HAP-1 (cell line): ENCODE data around the gene GYS2.

Experiments
- DNase-seq, 2 experiments: peaks; one replicate each; pipeline ENCODE4 v3.0.0-alpha.2; 2016 to 2020; ENCODE audit warnings: low spot score in 2 of 2
- H3K27me3 ChIP-seq: fragments of 250-450 bp; sonication (Bioruptor Pico); 2 replicates; pipeline ENCODE4 v1.5.1; 2020; ENCODE audit warnings: low read depth, mild to moderate bottlenecking, moderate library complexity
- H3K36me3 ChIP-seq: fragments of 250-450 bp; sonication (Bioruptor Pico); replicated peaks from 2 replicates; pipeline ENCODE4 v1.5.1; 2020; ENCODE audit warnings: mild to moderate bottlenecking
- H3K4me1 ChIP-seq: fragments of 250-450 bp; sonication (Bioruptor Pico); 2 replicates; pipeline ENCODE4 v1.5.1; 2020; ENCODE audit warnings: mild to moderate bottlenecking
- H3K4me3 ChIP-seq: fragments of 250-450 bp; sonication (Bioruptor Pico); 2 replicates; pipeline ENCODE4 v1.5.1; 2020; ENCODE audit warnings: mild to moderate bottlenecking, moderate library complexity
- H3K9me3 ChIP-seq: fragments of 250-450 bp; sonication (Bioruptor Pico); 2 replicates; pipeline ENCODE4 v1.5.1; 2020; ENCODE audit warnings: mild to moderate bottlenecking, moderate library complexity
- in situ Hi-C: fragments of 300-500 bp; cut with MboI; formaldehyde crosslinking; loops from 3 replicates; pipeline ENCODE4 v1.14.3; 2020; ENCODE audit warnings: low sequenced_read_pairs, inconsistent platforms, mixed read lengths

Gene GYS2

GRCh38 chr12:21500786-21501257 is 103.8 kb downstream of the GYS2 start:
- Histone ChIP-seq H3K36me3 (peaks cover 24% of the 10 kb centered on the region), H3K27me3 (no peaks in the 10 kb centered on the region), H3K4me1 (peaks cover 17% of the 10 kb centered on the region), H3K4me3 (peak overlapping the region; percentile 90), H3K9me3 (no peaks in the 10 kb centered on the region)
- in situ Hi-C loops: loop anchor here (10.0 kb wide), 1 partner anchor 154 kb away; the partner anchor contains the start of gene LDHB
- DNase-seq: no peak

GRCh38 chr12:21499765-21500164 is 104.9 kb downstream of the GYS2 start:
- Histone ChIP-seq H3K4me1 (peaks cover 17% of the 10 kb centered on the region), H3K9me3 (no peaks in the 10 kb centered on the region), H3K4me3 (peak overlapping the region; percentile 90; the same call in 1 of the 2 replicates), H3K36me3 (peaks cover 24% of the 10 kb centered on the region), H3K27me3 (no peaks in the 10 kb centered on the region)
- in situ Hi-C loops: loop anchor here (10.0 kb wide), 1 partner anchor 155 kb away; the partner anchor contains the start of gene LDHB
- DNase-seq: no peak
